Activated T-cell treated with anti-CD3 and anti-CD28 coated beads, Interleukin-2, amount 50 U/mL, for 72 hours (primary cell): ENCODE measurements around the gene CREG1. TPM values are rescaled to one million over a fixed set of nuclear protein-coding genes. Genes with fewer than 3 reads are reported as not detected.

Experiments used
- ATAC-seq, 2 donors: fragments of 150-1000 bp; cut with Tn5 transposase; replicated peaks in 1 of 2; 2 replicates each; pipeline ENCODE4 v1.10.0; 2021; ENCODE audit warnings: moderate library complexity in 2 of 2, mild to moderate bottlenecking in 1 of 2
- DNase-seq, 2 donors: peaks; one replicate each; pipeline ENCODE4 v3.0.0; 2021 to 2022; ENCODE audit warnings: mixed read lengths in 1 of 2
- H3K27ac Mint-ChIP-seq: one replicate; pipeline ENCODE4 v1.8.0; 2022; ENCODE audit warnings: mild to moderate bottlenecking, moderate library complexity, mixed read lengths
- H3K27me3 Mint-ChIP-seq: one replicate; pipeline ENCODE4 v1.8.0; 2022; ENCODE audit warnings: low read depth, mixed read lengths
- H3K36me3 Mint-ChIP-seq, 2 donors: one replicate each; pipeline ENCODE4 v1.8.0; 2022; ENCODE audit warnings: mixed read lengths in 2 of 2, mild to moderate bottlenecking in 1 of 2; ENCODE audit not compliant: insufficient read depth in 2 of 2
- H3K4me1 Mint-ChIP-seq: one replicate; pipeline ENCODE4 v1.8.0; 2022; ENCODE audit warnings: low read depth, mixed read lengths
- H3K4me3 Mint-ChIP-seq, 2 donors: one replicate each; pipeline ENCODE4 v1.8.0; 2022; ENCODE audit warnings: mild to moderate bottlenecking in 2 of 2, mixed read lengths in 2 of 2, moderate library complexity in 2 of 2
- H3K9me3 Mint-ChIP-seq, 2 donors: one replicate each; pipeline ENCODE4 v1.8.0; 2022; ENCODE audit warnings: mixed read lengths in 2 of 2
- total RNA-seq, 2 donors: library from RNA; stranded (reverse); gene quantifications; one replicate each; pipeline ENCODE4 v1.2.3, GENCODE V29; 2022

The CREG1 gene
- total RNA-seq, 2 donors from 2014 or later = 7.4 to 8.3 TPM

GRCh38 chr1:167517535-167518330, 35.8 kb downstream of the CREG1 start:
- Mint-ChIP-seq H3K9me3 (no peaks in the 10 kb centered on the region), H3K36me3 (peaks cover 24 to 25% of the 10 kb centered on the region in 2 donors), H3K27me3 (no peaks in the 10 kb centered on the region), H3K4me1 (peaks cover 61% of the 10 kb centered on the region), H3K4me3 (peak overlapping the region; percentile 85 to 98), H3K27ac (peak overlapping the region; percentile 99)
- DNase-seq = peak; percentile 95 to 96
- peak; percentile 96 to 98 for ATAC-seq

DNA sequence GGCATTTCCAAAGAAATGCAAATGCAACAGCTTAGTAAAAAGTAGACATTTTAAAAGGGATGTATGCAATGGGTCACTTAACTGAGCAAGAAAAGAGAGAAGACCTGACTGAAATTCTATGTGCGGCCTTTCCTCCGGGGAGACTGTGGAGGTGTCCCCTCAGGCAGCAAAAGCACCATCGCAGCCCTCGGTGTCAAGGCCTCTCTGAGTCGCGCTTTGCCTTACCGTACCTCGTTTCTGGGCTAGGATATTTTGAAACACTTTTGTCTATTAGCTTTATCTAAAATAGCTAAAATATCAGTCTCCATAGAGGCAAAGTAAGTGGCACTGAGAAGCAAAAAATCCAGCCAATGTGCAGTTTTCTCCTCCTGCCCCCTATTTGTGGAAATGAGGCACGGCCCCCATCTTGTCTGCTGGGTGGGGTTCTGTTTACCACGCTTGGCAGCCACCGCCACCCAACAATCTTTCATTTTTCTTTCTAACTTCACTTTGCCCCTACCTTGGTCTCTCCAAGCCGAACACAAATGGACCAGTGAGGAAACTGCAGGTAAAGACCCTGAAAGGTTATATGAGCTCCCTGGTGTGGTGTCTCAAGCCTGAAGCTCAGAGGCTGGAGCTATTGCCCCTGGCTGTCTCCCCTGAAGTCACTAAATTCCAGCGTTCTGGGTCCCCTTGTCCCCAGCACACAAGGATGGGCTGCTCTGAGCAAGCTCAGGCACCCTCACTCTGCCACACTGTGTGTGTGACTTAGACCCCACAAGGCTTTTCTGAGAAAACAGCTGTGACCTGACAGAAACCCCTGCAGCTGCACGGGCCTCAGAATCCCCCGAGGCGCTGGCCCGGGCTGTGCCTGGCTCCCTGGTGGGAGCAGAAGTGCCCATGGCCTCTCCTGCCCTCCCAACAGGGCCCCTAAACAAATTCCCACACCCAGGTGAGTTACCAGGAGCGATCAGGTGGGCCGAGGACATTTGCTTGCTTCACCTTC, 36.9 kb downstream of the CREG1 start:
- H3K36me3 Mint-ChIP-seq = peaks cover 29 to 34% of the 10 kb centered on the region in 2 donors
- H3K9me3 Mint-ChIP-seq = no peaks in the 10 kb centered on the region
- ATAC-seq (peak; percentile 34 to 37), DNase-seq (peak; percentile 32 to 41)
- H3K4me3 Mint-ChIP-seq = peak overlapping the region; percentile 85 to 98
- peaks cover 71% of the 10 kb centered on the region for H3K4me1 Mint-ChIP-seq
- peak overlapping the region; percentile 99 for H3K27ac Mint-ChIP-seq
- H3K27me3 Mint-ChIP-seq = no peaks in the 10 kb centered on the region

- DNase-seq (no peak), ATAC-seq (no peak)
- peak overlapping the region; percentile 99 for H3K27ac Mint-ChIP-seq
- no peaks in the 10 kb centered on the region for H3K27me3 Mint-ChIP-seq
- H3K9me3 Mint-ChIP-seq = no peaks in the 10 kb centered on the region
- H3K4me3 Mint-ChIP-seq = peak overlapping the region; percentile 85 to 98
- H3K36me3 Mint-ChIP-seq = peaks cover 29 to 36% of the 10 kb centered on the region in 2 donors
- H3K4me1 Mint-ChIP-seq = peaks cover 77% of the 10 kb centered on the region
Observed at GRCh38 chr1:167515893-167516321, 37.7 kb downstream of the CREG1 start.

DNA sequence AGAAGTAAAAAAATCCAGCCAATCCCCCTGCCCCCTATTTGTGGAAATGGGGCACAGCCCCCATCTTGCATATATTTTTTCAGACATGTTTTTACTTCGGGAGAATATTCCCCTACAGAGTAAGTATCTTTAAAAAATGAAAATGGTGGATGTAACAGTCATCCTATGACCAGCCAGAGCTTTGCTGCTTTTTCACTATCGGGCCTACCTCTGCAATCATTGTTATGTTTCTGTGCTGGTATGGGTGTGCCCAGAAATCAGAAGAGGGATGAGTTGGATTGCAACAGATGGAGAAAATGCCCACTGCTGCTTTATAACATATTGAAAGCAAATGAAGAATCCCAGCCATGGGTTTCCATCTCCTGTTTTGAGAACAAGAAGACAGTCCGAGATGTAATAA, 38.1 kb downstream of the CREG1 start:
- DNase-seq (no peak), ATAC-seq (no peak)
- peak overlapping the region; percentile 99 for H3K27ac Mint-ChIP-seq
- H3K4me3 Mint-ChIP-seq = peak overlapping the region; percentile 85 to 98
- H3K9me3 Mint-ChIP-seq = no peaks in the 10 kb centered on the region
- peaks cover 77% of the 10 kb centered on the region for H3K4me1 Mint-ChIP-seq
- H3K27me3 Mint-ChIP-seq = no peaks in the 10 kb centered on the region
- H3K36me3 Mint-ChIP-seq = peaks cover 27 to 39% of the 10 kb centered on the region in 2 donors

- Mint-ChIP-seq H3K4me1 (peaks cover 80% of the 10 kb centered on the region), H3K36me3 (peaks cover 30 to 43% of the 10 kb centered on the region in 2 donors), H3K4me3 (peak overlapping the region; percentile 85 to 98), H3K9me3 (no peaks in the 10 kb centered on the region), H3K27ac (peak overlapping the region; percentile 87), H3K27me3 (no peaks in the 10 kb centered on the region)
- ATAC-seq (no peak), DNase-seq (no peak)
Observed at GRCh38 chr1:167514288-167514687, 39.3 kb downstream of the CREG1 start.

- peaks cover 23 to 56% of the 10 kb centered on the region in 2 donors for H3K36me3 Mint-ChIP-seq
- H3K4me1 Mint-ChIP-seq = peaks cover 90% of the 10 kb centered on the region
Observed at GRCh38 chr1:167512046-167512654, 41.4 kb downstream of the CREG1 start.

DNA sequence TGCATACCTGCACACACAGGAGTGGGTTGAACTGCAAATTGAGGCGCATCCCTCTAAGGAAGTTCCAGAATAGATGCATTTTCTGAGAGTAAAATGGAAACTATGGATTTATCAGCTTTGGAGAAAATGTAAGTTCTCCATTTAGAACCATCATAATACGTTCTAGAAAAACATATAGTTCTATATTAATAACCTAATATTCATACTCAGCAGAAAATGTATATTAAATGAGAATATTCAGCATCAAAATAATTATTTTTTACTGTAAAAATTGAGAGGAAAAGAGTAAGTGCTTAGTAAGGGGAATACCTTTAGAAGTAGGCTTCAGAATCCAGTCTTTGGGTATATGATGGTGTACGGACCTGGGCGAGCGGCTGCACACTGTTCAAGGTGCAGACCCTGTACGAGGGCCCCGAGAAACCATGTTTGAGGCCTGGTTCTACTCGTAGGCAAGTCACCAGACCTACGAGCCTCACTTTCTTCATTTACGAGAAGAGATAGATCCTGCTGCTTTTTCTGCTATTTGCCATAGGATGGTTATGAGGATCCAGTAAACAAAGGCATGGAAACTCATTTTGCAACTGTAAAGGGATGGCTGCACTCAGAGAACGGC, 42.1 kb downstream of the CREG1 start:
- ATAC-seq (no peak), DNase-seq (no peak)
- Mint-ChIP-seq H3K27me3 (no peaks in the 10 kb centered on the region), H3K36me3 (peaks cover 20 to 55% of the 10 kb centered on the region in 2 donors), H3K4me1 (peaks cover 93% of the 10 kb centered on the region), H3K27ac (peak overlapping the region; percentile 85), H3K4me3 (peak overlapping the region; percentile 82 to 94), H3K9me3 (no peaks in the 10 kb centered on the region)

More at GRCh38 chr1:167512046-167512654, 41.4 kb downstream of the CREG1 start:
- no peaks in the 10 kb centered on the region for H3K27me3 Mint-ChIP-seq
- peak overlapping the region; percentile 85 for H3K27ac Mint-ChIP-seq
- peak overlapping the region; percentile 82 to 94 for H3K4me3 Mint-ChIP-seq
- DNase-seq (no peak), ATAC-seq (peak; percentile 50 to 60)
- H3K9me3 Mint-ChIP-seq = no peaks in the 10 kb centered on the region

DNA sequence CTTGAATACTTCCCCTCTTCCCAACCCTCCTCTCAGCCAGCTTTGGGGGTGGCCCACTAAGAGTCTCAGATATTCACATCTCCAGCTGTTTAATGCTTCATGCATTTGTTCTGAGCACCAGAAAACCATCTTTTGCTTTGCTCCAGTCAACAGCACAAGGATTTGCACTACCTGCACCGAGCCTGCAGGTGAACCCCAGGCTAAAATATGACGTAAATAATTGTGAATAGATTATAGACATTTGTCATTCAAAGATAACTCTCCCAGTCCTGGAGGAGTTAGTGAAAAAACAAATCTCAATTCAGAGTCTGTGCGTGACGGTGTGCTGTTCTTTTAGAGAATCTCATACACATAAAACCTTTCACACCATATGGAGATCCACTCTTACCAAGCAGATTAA, 42.7 kb downstream of the CREG1 start:
- Mint-ChIP-seq H3K4me3 (peak overlapping the region; percentile 62 to 67), H3K36me3 (peaks cover 15 to 53% of the 10 kb centered on the region in 2 donors), H3K9me3 (no peaks in the 10 kb centered on the region), H3K27me3 (no peaks in the 10 kb centered on the region), H3K27ac (no peak overlapping the region), H3K4me1 (peaks cover 92% of the 10 kb centered on the region)
- no peak for ATAC-seq
- DNase-seq = no peak

GRCh38 chr1:167510244-167510643, 43.3 kb downstream of the CREG1 start:
- peaks cover 91% of the 10 kb centered on the region for H3K4me1 Mint-ChIP-seq
- no peak for DNase-seq
- peak overlapping the region; percentile 0 for H3K27ac Mint-ChIP-seq
- no peaks in the 10 kb centered on the region for H3K27me3 Mint-ChIP-seq
- peaks cover 12 to 49% of the 10 kb centered on the region in 2 donors for H3K36me3 Mint-ChIP-seq
- H3K4me3 Mint-ChIP-seq = peak overlapping the region; percentile 62 to 67
- ATAC-seq = peak; percentile 19 to 28
- no peaks in the 10 kb centered on the region for H3K9me3 Mint-ChIP-seq

GRCh38 chr1:167509587-167509986, 44.0 kb downstream of the CREG1 start:
- no peaks in the 10 kb centered on the region for H3K27me3 Mint-ChIP-seq
- peaks cover 91% of the 10 kb centered on the region for H3K4me1 Mint-ChIP-seq
- DNase-seq = no peak
- peak overlapping the region; percentile 62 to 67 for H3K4me3 Mint-ChIP-seq
- no peaks in the 10 kb centered on the region for H3K9me3 Mint-ChIP-seq
- H3K27ac Mint-ChIP-seq = peak overlapping the region; percentile 32
- H3K36me3 Mint-ChIP-seq = peaks cover 12 to 49% of the 10 kb centered on the region in 2 donors
- no peak for ATAC-seq

DNA sequence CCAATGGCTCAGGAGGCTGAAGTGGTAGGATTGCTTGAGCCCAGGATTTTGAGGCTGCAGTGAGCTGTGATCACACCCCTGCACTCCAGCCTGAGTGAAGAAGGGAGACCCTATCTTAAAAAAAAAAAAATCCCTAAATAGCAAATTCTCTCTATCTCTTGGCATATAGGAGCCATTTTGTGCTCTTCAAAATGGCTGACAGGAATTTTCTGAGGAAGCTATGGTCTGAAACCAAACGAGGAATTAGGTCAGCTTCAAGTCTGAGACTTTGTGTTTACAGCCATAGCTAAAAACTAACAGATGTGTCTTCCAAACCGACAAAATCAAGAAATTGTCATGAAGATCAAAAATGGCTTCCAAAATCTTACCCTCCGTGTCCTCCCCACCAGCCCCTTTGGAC, 45.8 kb downstream of the CREG1 start:
- H3K27ac Mint-ChIP-seq = peak overlapping the region; percentile 81
- DNase-seq = no peak
- peaks cover 11 to 48% of the 10 kb centered on the region in 2 donors for H3K36me3 Mint-ChIP-seq
- peaks cover 95% of the 10 kb centered on the region for H3K4me1 Mint-ChIP-seq
- peak overlapping the region in 1 of 2 donors; percentile 37 for H3K4me3 Mint-ChIP-seq
- no peaks in the 10 kb centered on the region for H3K9me3 Mint-ChIP-seq
- no peaks in the 10 kb centered on the region for H3K27me3 Mint-ChIP-seq
- no peak for ATAC-seq

DNA sequence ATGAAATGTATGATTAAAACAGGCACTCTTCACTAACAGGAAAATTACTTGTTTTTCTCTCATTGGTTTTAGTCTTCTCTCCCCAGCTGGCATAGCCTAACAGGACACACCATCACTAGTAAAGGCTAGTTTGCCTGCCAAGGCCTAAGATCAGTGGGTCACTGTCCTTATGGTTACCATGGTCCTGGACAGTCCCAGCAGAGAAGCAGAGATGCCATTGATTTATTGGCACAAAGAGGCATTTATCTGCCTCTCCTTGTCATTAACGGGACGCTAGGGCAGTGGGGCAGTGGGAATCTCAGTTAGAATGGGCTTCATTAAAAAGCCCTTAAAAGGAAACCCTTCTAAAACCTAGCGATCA, 49.1 kb downstream of the CREG1 start:
- DNase-seq (no peak), ATAC-seq (no peak)
- Mint-ChIP-seq H3K27ac (peak overlapping the region; percentile 69), H3K4me1 (peaks cover 95% of the 10 kb centered on the region), H3K36me3 (peaks cover 6 to 40% of the 10 kb centered on the region in 2 donors), H3K4me3 (peak overlapping the region in 1 of 2 donors; percentile 49), H3K9me3 (no peaks in the 10 kb centered on the region), H3K27me3 (no peaks in the 10 kb centered on the region)
